Sciatic nerve (tissue), 2 donors: ENCODE measurements around the gene FBXL7. TPM values are rescaled to one million over a fixed set of nuclear protein-coding genes. Genes with fewer than 3 reads are reported as not detected.

ENCODE experiments used
- ATAC-seq: fragments of 200-7000 bp; cut with Tn5 transposase; one replicate; pipeline ENCODE4 v1.9.1; 2020; ENCODE audit warnings: mild to moderate bottlenecking, moderate library complexity
- DNase-seq: peaks from one replicate; pipeline ENCODE4 v3.0.0-alpha.2; 2020; ENCODE audit warnings: low spot score
- intact Hi-C: fragments of 100-400 bp; cut with DNase I; formaldehyde crosslinking; loops from one replicate; pipeline ENCODE4 v1.14.2; 2022
- total RNA-seq: library from RNA; stranded (reverse); fragmentation: NEBNext Ultra II Directional; extraction: Animal tissue kit (Norgen Biotek cat#: 25700); gene quantifications from one replicate; pipeline ENCODE4 v1.2.1, GENCODE V29; 2021
- donor health status: DM: no; HTN: no; CAD: no.
- donor health status: DM: no; HTN: no; CAD: no.

Gene FBXL7
- total RNA-seq, 1 donor from 2014 or later: 40.4 TPM

GRCh38 chr5:15634591-15635288, 134.8 kb downstream of the FBXL7 start:
- intact Hi-C loops: no loop called here
- DNase-seq (no peak), ATAC-seq (no peak)

GRCh38 chr5:15635289-15635616, 135.3 kb downstream of the FBXL7 start:
- ATAC-seq: no peak
- no peak for DNase-seq
- intact Hi-C loops: no loop called here

GRCh38 chr5:15637345-15637744, 137.4 kb downstream of the FBXL7 start:
- intact Hi-C loops: no loop called here
- ATAC-seq (no peak), DNase-seq (no peak)

DNA sequence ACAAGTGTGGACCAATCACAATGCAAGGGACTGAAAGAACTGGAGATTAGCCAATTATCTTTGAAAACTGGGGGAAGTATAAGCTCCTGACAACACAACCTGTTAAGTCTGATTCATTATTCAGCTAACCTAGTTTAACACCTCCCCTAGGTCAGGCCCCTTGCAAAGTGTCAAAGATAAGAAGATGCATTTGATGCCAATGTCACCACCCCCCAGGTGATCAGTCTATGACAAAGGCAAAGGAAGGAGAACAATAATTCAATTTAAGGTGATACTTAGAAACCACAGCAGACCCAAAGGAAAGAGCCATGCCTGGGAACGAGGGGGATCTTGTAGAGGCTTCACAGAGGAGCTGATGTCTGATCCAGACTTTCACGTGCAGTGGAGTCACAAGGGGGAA, 137.9 kb downstream of the FBXL7 start:
- no peak for ATAC-seq
- intact Hi-C loops: no loop called here
- DNase-seq: no peak

DNA sequence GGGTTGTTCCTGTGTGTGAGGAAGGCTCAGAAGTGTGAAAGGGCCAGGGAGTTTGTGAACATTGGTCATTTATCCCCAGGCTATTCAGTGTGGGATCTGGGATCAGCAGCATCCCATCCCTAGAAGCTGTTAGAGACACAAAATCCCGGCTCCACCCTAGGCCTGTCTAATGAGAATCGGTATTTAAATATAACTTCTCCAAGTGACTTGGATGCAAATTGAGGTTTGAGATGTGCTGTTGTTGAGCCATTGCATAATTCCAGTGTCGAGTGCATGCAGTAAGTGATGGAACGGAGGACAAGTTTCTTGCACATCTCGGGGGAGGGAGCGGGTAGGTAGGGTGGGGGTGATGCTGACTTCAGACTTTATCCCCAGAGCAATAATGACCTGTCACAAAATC, 138.3 kb downstream of the FBXL7 start:
- ATAC-seq: no peak
- intact Hi-C loops: no loop called here
- no peak for DNase-seq

GRCh38 chr5:15639288-15639687, 139.3 kb downstream of the FBXL7 start:
- ATAC-seq: no peak
- intact Hi-C loops: no loop called here

DNA sequence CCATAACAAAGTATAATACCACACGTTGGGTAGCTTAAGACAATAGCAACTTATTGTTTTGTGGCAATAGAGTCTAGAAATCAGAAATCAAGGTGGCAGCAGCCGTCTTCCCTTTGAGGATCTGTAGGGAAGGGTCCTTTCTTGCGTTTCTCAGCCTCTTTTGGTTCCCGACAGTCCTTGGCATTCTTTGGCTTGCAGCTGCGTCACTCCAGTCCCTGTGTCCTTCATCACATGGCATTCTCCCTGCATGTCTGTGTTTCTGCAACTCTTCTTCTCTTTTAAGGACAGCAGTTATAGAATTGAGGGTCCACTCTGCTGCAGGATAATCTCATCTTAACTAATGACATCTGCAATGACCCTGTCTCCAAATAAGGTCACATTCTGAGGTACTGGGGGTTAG, 140.1 kb downstream of the FBXL7 start:
- no peak for ATAC-seq
- intact Hi-C loops: no loop called here

More at GRCh38 chr5:15639288-15639687, 139.3 kb downstream of the FBXL7 start:
- DNase-seq: no peak

DNA sequence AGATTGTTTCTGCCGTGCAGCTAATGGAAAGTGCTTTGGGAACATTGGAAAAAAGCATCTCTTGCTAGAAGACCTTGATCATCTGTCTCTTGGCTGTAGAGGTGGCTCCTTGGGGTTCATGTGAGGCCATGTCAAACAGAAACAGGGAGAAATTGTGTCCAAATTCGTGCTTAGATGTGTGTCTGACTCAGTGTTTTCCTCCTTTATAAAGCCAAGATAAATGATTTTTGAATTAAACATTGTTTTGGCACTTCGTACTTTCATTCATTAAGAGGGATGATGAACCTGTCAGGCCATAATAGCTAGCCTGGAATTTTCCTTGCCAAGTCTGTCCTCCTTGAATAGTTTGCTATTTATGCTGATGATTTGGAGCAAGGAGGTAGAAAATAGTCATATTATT, 143.8 kb downstream of the FBXL7 start:
- intact Hi-C loops: no loop called here
- DNase-seq (no peak), ATAC-seq (no peak)

More for the DNA sequence above, 140.1 kb downstream of the FBXL7 start:
- DNase-seq: no peak

GRCh38 chr5:15645381-15646160, 145.6 kb downstream of the FBXL7 start:
- intact Hi-C loops: no loop called here
- ATAC-seq: no peak

GRCh38 chr5:15646371-15646770, 146.4 kb downstream of the FBXL7 start:
- ATAC-seq (peak; percentile 48), DNase-seq (no peak)
- intact Hi-C loops: no loop called here

More at GRCh38 chr5:15645381-15646160, 145.6 kb downstream of the FBXL7 start:
- no peak for DNase-seq

DNA sequence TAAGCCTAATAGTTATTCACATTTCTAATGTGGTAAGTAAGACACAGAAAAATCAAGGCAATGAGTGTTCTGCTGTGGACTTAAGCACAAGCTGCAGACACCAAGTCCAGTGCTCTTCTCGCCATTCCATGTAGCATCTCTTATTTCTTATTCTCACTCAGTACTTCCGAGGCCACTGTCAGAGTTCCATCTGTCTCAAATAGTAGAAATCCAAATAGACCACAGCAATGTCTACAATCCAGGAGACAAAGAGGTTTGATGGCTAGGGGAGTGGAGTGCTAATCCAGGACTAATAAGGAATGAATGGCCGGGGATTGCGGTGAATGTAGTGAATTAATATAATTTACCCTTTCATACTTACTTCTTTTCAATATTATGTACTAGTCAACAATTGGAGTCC, 147.3 kb downstream of the FBXL7 start:
- DNase-seq: no peak
- intact Hi-C loops: no loop called here
- ATAC-seq: no peak

DNA sequence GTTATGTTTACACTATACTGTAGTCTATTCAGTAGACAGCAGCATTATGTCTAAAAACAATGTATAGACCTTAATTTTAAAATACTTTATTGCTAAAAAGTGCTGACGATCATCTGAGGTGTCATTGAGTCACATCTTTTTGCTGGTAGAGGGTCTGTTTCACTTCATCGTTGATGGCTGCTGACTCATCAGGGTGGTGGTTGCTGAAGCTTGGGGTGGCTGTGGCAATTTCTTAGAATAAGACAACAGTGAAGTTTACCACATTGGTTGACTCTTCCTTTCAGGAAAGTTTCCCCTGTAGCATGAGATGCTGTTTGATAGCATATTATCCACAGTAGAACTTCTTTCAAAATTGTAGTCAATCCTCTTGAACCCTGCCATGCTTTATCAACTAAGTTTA, 150.3 kb downstream of the FBXL7 start:
- intact Hi-C loops: no loop called here

DNA sequence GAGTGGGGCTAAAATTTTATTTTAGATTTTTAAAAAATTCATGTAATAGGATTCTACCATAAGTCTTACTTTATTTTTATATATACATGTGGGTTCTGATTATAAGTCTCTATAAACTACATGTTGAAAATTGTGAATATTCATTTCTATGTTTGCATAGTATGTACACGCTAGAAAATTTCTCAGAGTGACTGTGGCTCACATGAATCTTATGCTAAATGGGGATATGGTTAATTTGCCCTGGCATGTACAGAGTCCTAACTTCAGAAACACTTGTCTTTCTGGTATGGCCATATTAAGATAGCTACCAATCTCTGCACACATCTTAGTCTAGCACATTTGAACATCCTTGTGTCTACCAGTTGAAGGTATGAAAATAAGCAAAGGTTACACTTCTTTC, 154.8 kb downstream of the FBXL7 start:
- ATAC-seq (no peak), DNase-seq (no peak)
- intact Hi-C loops: no loop called here

More for the DNA sequence above, 150.3 kb downstream of the FBXL7 start:
- no peak for DNase-seq
- ATAC-seq: no peak

DNA sequence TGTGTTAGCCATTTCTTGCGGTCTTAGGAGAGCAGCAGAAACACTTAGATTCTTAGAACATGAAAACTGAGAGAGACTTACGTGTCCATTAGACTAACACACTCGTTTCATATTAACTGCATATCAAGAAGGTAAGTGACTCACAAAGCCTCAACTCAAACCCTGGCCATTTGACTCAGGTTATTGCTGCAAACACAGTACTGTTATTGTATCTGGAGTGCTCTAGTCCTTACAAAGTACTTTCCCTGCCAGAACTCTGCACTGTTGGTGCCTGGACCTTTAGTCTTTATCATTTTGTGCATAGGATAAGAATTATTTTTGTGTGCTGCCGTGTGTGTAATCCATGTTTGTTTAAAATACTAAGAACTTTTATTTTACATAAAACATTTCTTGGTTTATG, 155.7 kb downstream of the FBXL7 start:
- DNase-seq: no peak
- ATAC-seq: no peak
- intact Hi-C loops: no loop called here

DNA sequence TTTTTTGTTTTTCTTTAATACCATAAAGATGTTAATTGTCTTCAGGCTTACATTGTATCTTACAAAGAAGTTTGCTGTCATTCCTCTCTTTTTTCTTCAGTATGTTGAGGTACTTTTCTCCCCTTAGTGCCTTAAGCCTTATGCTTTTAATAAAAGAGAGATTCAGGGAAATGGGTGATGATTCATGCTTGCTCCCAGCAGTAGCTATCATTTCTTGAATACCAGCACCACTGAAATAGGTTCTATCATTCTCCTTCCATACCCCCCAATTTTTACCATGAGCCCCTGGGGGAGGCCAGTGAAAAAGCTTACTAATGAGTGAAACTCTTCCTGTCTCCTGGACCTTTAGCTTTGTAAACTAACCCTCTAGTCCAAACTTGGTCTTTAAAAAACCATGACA, 165.0 kb downstream of the FBXL7 start:
- intact Hi-C loops: no loop called here
- DNase-seq: no peak
- ATAC-seq: no peak

DNA sequence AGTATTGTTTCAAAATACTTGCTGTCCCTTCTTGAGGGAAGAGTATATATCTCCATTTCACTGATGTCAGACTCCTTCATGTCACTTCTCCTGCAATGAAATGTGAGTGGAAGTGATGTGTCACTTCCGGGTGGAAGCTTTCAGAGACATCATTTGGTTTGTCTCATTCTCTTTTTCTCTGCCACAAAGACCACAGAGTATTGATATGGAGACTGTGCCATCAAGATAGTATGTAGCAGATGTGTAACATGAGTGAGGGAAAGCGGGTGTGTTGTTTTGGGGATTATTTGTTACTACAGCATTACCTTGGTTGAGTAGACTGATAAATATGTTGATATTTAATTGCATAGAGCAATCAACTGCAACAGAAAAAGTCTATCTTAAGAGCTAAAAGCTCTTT, 169.8 kb downstream of the FBXL7 start:
- ATAC-seq (no peak), DNase-seq (no peak)
- intact Hi-C loops: no loop called here

- intact Hi-C loops: no loop called here
- DNase-seq: no peak
- ATAC-seq: no peak
Measured at GRCh38 chr5:15674716-15675115, 174.7 kb downstream of the FBXL7 start.

DNA sequence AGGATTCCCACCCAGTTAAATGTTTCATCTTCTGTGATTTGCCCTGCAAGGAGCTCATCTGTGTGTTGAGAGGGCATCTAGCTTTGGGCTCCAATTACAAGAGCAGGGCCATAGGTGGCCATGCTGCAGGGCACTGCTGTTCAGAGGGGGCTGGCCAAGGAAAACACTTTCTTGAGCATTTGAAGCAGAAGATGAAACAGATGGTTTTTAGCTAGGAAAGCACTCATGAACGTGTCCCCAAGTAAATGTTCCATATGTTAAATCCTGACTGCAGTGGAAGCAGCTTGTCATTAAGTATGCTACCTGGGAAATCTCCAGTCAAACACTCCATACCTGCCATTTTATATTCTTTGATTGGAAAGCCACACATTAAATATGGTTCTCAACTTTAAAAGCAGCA, 176.6 kb downstream of the FBXL7 start:
- ATAC-seq: peak; percentile 48
- intact Hi-C loops: no loop called here

DNA sequence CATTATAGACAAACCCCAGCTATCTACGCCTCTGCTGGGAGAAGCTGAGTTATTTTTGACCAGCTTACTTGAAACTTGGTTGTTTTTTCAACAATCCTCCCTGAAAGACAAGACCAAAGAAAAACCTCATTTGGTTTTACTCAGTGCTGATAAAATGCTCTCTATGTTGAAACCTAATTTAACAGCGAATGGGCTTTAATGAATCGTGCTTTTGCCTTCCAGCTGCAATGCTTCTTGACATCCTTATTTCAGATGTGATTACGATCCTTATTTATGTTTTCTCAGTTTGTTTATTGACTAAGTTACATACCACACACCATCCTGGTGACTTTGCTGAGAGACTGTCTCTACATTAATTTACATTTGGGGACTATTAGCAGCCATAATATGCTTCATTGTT, 179.2 kb downstream of the FBXL7 start:
- DNase-seq (no peak), ATAC-seq (no peak)
- intact Hi-C loops: no loop called here

More for the DNA sequence above, 176.6 kb downstream of the FBXL7 start:
- DNase-seq: no peak

DNA sequence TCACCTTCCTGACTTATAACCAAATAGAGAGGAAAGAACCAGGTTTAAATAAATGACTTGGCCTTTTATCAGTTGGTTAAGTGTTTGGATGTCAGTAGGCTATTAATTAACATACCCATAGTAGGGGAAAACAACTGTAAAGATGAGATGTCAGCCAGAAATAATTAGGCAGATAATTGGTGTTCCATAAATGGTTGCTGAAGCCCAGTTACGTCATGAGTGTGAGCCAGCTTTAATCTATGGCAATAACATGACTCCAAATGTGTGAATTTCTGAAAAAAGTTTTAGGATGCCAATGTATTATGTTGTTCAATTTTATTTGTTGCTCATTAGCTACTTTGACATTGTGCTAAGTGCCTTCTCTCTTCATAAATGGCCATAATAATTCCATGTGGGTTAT, 180.5 kb downstream of the FBXL7 start:
- ATAC-seq (no peak), DNase-seq (no peak)
- intact Hi-C loops: no loop called here

- no peak for ATAC-seq
- intact Hi-C loops: no loop called here
- DNase-seq: no peak
Measured at GRCh38 chr5:15682122-15682521, 182.1 kb downstream of the FBXL7 start.
